ENCODE results near the gene HHLA2. TPM values are rescaled to one million over a fixed set of nuclear protein-coding genes. Genes with fewer than 3 reads are reported as not detected.

Gene HHLA2
- total and polyA plus RNA-seq, 2 experiments from 2014 or later, result not detected

GRCh38 chr3:108338901-108339545 lies 42.7 kb downstream of the HHLA2 start:
- H3K4me3 Mint-ChIP-seq, result no peak overlapping the region
- Histone ChIP-seq H3K79me2 (replicated peaks; ENCODE audit: insufficient read depth) (no peaks in the 10 kb centered on the region), H3K4me2 (no peak overlapping the region), H3K9me2 (ENCODE audit: insufficient read depth) (no peaks in the 10 kb centered on the region), H3F3A (replicated peaks; ENCODE audit: low read depth) (no peaks in the 10 kb centered on the region), H3K27ac (ENCODE audit: low read depth) (no peak overlapping the region), H2AFZ (no peak overlapping the region), H3K27me3 (ENCODE audit: insufficient read depth) (no peaks in the 10 kb centered on the region), H3K36me3 (ENCODE audit: insufficient read depth) (no peaks in the 10 kb centered on the region), H4K20me1 (replicated peaks; ENCODE audit: insufficient read depth) (no peaks in the 10 kb centered on the region), H3K4me3 (no peak overlapping the region), H3K4me1 (ENCODE audit: insufficient read depth) (no peaks in the 10 kb centered on the region)
- H3K36me3 Mint-ChIP-seq (ENCODE audit: low read depth), result no peaks in the 10 kb centered on the region
- no peak overlapping the region for H3K27ac Mint-ChIP-seq
- DNase-seq (ENCODE audit: low spot score), result no peak
- no peak for ATAC-seq
- no peak for TF ChIP-seq CTCF (conservative IDR thresholded peaks at IDR 0.05; ENCODE audit: low read depth in 2 of 2)
- TF ChIP-seq ZNF462 (CRISPR knock-in tag; IDR thresholded peaks at IDR 0.05), result no peak
- no peak for TF ChIP-seq EZH2phosphoT487 (IDR thresholded peaks at IDR 0.05; ENCODE audit: unreplicated experiment)
- TF ChIP-seq JUNB (IDR thresholded peaks at IDR 0.05; ENCODE audit: unreplicated experiment), result no peak
- no peak for TF ChIP-seq ZNF114 (CRISPR knock-in tag; IDR thresholded peaks at IDR 0.05)
- TF ChIP-seq STAT1 (IDR thresholded peaks at IDR 0.05; ENCODE audit: unreplicated experiment), result no peak
- H3K4me1 Mint-ChIP-seq, result no peaks in the 10 kb centered on the region
- peaks cover 1% of the 10 kb centered on the region for H3K27me3 Mint-ChIP-seq (ENCODE audit: insufficient read depth, low read depth, poor library complexity)
- no peaks in the 10 kb centered on the region for H3K9me3 Mint-ChIP-seq

Data from GM23338 (cell line).